Measurements from ENCODE around the gene SH3TC2. TPM values are rescaled to one million over a fixed set of nuclear protein-coding genes. Genes with fewer than 3 reads are reported as not detected.

Gene SH3TC2
- total and polyA plus RNA-seq, 3 donors from 2014 or later, result 32.4 to 136 (median 130) TPM

- DNase-seq, result no peak
- TF ChIP-seq POLR2A (IDR thresholded peaks at IDR 0.05), result no peak
- no peak for TF ChIP-seq CTCF (IDR thresholded peaks at IDR 0.05)
- intact Hi-C loops (cut with DNase I; ENCODE audit: low total_unique reads), result no loop called here
- Histone ChIP-seq H3K9me3 (no peaks in the 10 kb centered on the region), H3K36me3 (ENCODE audit: low read depth, missing control alignments) (no peaks in the 10 kb centered on the region), H3K4me3 (no peak overlapping the region), H3K27me3 (no peaks in the 10 kb centered on the region), H3K4me1 (no peaks in the 10 kb centered on the region), H3K27ac (no peak overlapping the region)
- 85 to 100% methylated on average over 3 of the region's 3 CpGs for WGBS, 2 donors
Measured at GRCh38 chr5:148980731-148981130, 82.1 kb downstream of the SH3TC2 start.

GRCh38 chr5:148979083-148979723 lies 83.7 kb downstream of the SH3TC2 start:
- H3K27me3 ChIP-seq, result no peaks in the 10 kb centered on the region
- no peaks in the 10 kb centered on the region for H3K9me3 ChIP-seq
- no peaks in the 10 kb centered on the region for H3K4me1 ChIP-seq
- 60 to 81% methylated on average over 6 to 7 of the region's 7 CpGs for WGBS, 2 donors
- intact Hi-C loops (cut with DNase I; ENCODE audit: low total_unique reads), result no loop called here
- TF ChIP-seq CTCF (IDR thresholded peaks at IDR 0.05) (no peak), POLR2A (IDR thresholded peaks at IDR 0.05) (no peak)
- no peak overlapping the region for H3K27ac ChIP-seq
- H3K4me3 ChIP-seq, result no peak overlapping the region
- no peaks in the 10 kb centered on the region for H3K36me3 ChIP-seq (ENCODE audit: low read depth, missing control alignments)
- DNase-seq, result no peak

- WGBS, 2 donors, result 77 to 79% methylated on average over 7 of the region's 7 CpGs
- TF ChIP-seq POLR2A (IDR thresholded peaks at IDR 0.05) (no peak), CTCF (IDR thresholded peaks at IDR 0.05) (no peak)
- intact Hi-C loops (cut with DNase I; ENCODE audit: low total_unique reads), result no loop called here
- DNase-seq, result no peak
- Histone ChIP-seq H3K27me3 (no peaks in the 10 kb centered on the region), H3K27ac (no peak overlapping the region), H3K4me3 (no peak overlapping the region), H3K4me1 (no peaks in the 10 kb centered on the region), H3K36me3 (ENCODE audit: low read depth, missing control alignments) (no peaks in the 10 kb centered on the region), H3K9me3 (no peaks in the 10 kb centered on the region)
Measured at GRCh38 chr5:148978370-148979082, 84.3 kb downstream of the SH3TC2 start.

- 61 to 73% methylated on average over 5 of the region's 5 CpGs for WGBS, 2 donors
Measured at GRCh38 chr5:148976569-148977381, 86.1 kb downstream of the SH3TC2 start.

More at GRCh38 chr5:148976569-148977381, 86.1 kb downstream of the SH3TC2 start:
- Histone ChIP-seq H3K36me3 (ENCODE audit: low read depth, missing control alignments) (no peaks in the 10 kb centered on the region), H3K4me1 (no peaks in the 10 kb centered on the region), H3K27ac (no peak overlapping the region), H3K9me3 (no peaks in the 10 kb centered on the region), H3K4me3 (no peak overlapping the region), H3K27me3 (no peaks in the 10 kb centered on the region)
- TF ChIP-seq POLR2A (IDR thresholded peaks at IDR 0.05), result no peak
- TF ChIP-seq CTCF (IDR thresholded peaks at IDR 0.05), result no peak
- no peak for DNase-seq
- intact Hi-C loops (cut with DNase I; ENCODE audit: low total_unique reads), result no loop called here

Data from testis (tissue), 3 donors.